CD4-positive, alpha-beta T cell treated with Interleukin-15 for 1 hour (primary cell): ENCODE results near the gene CASQ2.

Experiments used
- DNase-seq: peaks from one replicate; pipeline ENCODE4 v3.0.0-alpha.2; 2020

CASQ2 gene

GRCh38 chr1:115690972-115691371 lies 77.5 kb downstream of the CASQ2 start:
- DNase-seq, result no peak

GRCh38 chr1:115687744-115688143 lies 80.8 kb downstream of the CASQ2 start:
- DNase-seq, result no peak

- DNase-seq, result no peak
Observed at GRCh38 chr1:115685029-115685705, 83.3 kb downstream of the CASQ2 start.

- DNase-seq, result no peak
Observed at GRCh38 chr1:115682792-115683191, 85.7 kb downstream of the CASQ2 start.

GRCh38 chr1:115680730-115681111 lies 87.8 kb downstream of the CASQ2 start:
- no peak for DNase-seq

GRCh38 chr1:115679141-115679611 lies 89.3 kb downstream of the CASQ2 start:
- no peak for DNase-seq

- DNase-seq, result no peak
Observed at GRCh38 chr1:115678141-115678540, 90.4 kb downstream of the CASQ2 start.

GRCh38 chr1:115677565-115677964 lies 90.9 kb downstream of the CASQ2 start:
- DNase-seq, result no peak

GRCh38 chr1:115677182-115677555 lies 91.3 kb downstream of the CASQ2 start:
- no peak for DNase-seq

- DNase-seq, result no peak
Observed at GRCh38 chr1:115676498-115677181, 91.9 kb downstream of the CASQ2 start.

GRCh38 chr1:115672224-115673009 lies 96.1 kb downstream of the CASQ2 start:
- DNase-seq, result no peak

GRCh38 chr1:115671176-115671934 lies 97.2 kb downstream of the CASQ2 start:
- no peak for DNase-seq

- no peak for DNase-seq
Observed at GRCh38 chr1:115670476-115671175, 97.9 kb downstream of the CASQ2 start.

GRCh38 chr1:115669886-115670285 lies 98.6 kb downstream of the CASQ2 start:
- DNase-seq, result no peak

- no peak for DNase-seq
Observed at GRCh38 chr1:115669002-115669673, 99.4 kb downstream of the CASQ2 start.

GRCh38 chr1:115668579-115668978 lies 99.9 kb downstream of the CASQ2 start:
- DNase-seq, result no peak

GRCh38 chr1:115666702-115667101 lies 101.8 kb downstream of the CASQ2 start:
- DNase-seq, result no peak

GRCh38 chr1:115666206-115666605 lies 102.3 kb downstream of the CASQ2 start:
- DNase-seq, result no peak

GRCh38 chr1:115665319-115666096 lies 103.0 kb downstream of the CASQ2 start:
- DNase-seq, result no peak

- no peak for DNase-seq
Observed at GRCh38 chr1:115661157-115661556, 107.4 kb downstream of the CASQ2 start.

- DNase-seq, result no peak
Observed at GRCh38 chr1:115660151-115660550, 108.4 kb downstream of the CASQ2 start.
